HG03175 (cell line): Measurements from ENCODE around the gene HMGXB4.
A peak's percentile ranks its signal among the peaks of the same experiment; 100 is the strongest.

Source experiments
- ATAC-seq: cut with Tn5 transposase; IDR thresholded peaks from one replicate; pipeline ENCODE4 v1.9.1; 2021; ENCODE audit warnings: mild to moderate bottlenecking, moderate library complexity; ENCODE audit not compliant: unreplicated experiment

Gene HMGXB4

GRCh38 chr22:35253946-35254345 is 3.3 kb upstream of the HMGXB4 start:
- no peak for ATAC-seq

- peak; percentile 8 for ATAC-seq
Measured at GRCh38 chr22:35257002-35257320, 332 bp upstream of the HMGXB4 start.

GRCh38 chr22:35258191-35258988 is 1.1 kb downstream of the HMGXB4 start:
- ATAC-seq = no peak

- no peak for ATAC-seq
Measured at GRCh38 chr22:35264986-35265385, 7.7 kb downstream of the HMGXB4 start.

- no peak for ATAC-seq
Measured at GRCh38 chr22:35266277-35266676, 9.0 kb downstream of the HMGXB4 start.

- ATAC-seq = no peak
Measured at GRCh38 chr22:35269630-35270029, 12.3 kb downstream of the HMGXB4 start.

- no peak for ATAC-seq
Measured at GRCh38 chr22:35274154-35274871, 17.0 kb downstream of the HMGXB4 start.

GRCh38 chr22:35275580-35275979 is 18.3 kb downstream of the HMGXB4 start:
- no peak for ATAC-seq

- no peak for ATAC-seq
Measured at GRCh38 chr22:35276019-35276418, 18.7 kb downstream of the HMGXB4 start.

- no peak for ATAC-seq
Measured at GRCh38 chr22:35288116-35288515, 30.8 kb downstream of the HMGXB4 start.

GRCh38 chr22:35292786-35293185 is 35.5 kb downstream of the HMGXB4 start:
- ATAC-seq = no peak

- ATAC-seq = no peak
Measured at GRCh38 chr22:35296051-35296450, 38.8 kb downstream of the HMGXB4 start.

- peak; percentile 16 for ATAC-seq
Measured at GRCh38 chr22:35299217-35299672, 42.0 kb downstream of the HMGXB4 start.

- peak; percentile 96 for ATAC-seq
Measured at GRCh38 chr22:35299673-35300499, 42.6 kb downstream of the HMGXB4 start, which contains the start of gene TOM1. TOM1 (plus strand) TSS chr22:35299894; CDS start chr22:35299929, 35 bp downstream.

- ATAC-seq = no peak
Measured at GRCh38 chr22:35301372-35301874, 44.1 kb downstream of the HMGXB4 start.

- no peak for ATAC-seq
Measured at GRCh38 chr22:35303029-35303624, 45.8 kb downstream of the HMGXB4 start.

- ATAC-seq = no peak
Measured at GRCh38 chr22:35305525-35306070, 48.3 kb downstream of the HMGXB4 start.

- ATAC-seq = no peak
Measured at GRCh38 chr22:35306350-35306967, 49.2 kb downstream of the HMGXB4 start.

GRCh38 chr22:35307372-35307771 is 50.1 kb downstream of the HMGXB4 start:
- no peak for ATAC-seq

- no peak for ATAC-seq
Measured at GRCh38 chr22:35307892-35308291, 50.6 kb downstream of the HMGXB4 start.
